GM12801 (cell line): Measurements from ENCODE around the gene DEFB113.

Experiments used
- TF ChIP-seq, protein P1 (sequence below): IDR thresholded peaks from one replicate; pipeline ENCODE4 v1.5.1; 2011; ENCODE audit warnings: control low read depth; ENCODE audit not compliant: insufficient read length; ENCODE audit errors: extremely low read depth

Gene DEFB113, protein sequence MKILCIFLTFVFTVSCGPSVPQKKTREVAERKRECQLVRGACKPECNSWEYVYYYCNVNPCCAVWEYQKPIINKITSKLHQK

GRCh38 chr6:49969605-49970004 lies at the start of gene DEFB113:
TSS of gene DEFB113 (minus strand) at chr6:49969625. CDS start at chr6:49969625, 0 bp downstream.
- TF ChIP-seq, protein P1, sequence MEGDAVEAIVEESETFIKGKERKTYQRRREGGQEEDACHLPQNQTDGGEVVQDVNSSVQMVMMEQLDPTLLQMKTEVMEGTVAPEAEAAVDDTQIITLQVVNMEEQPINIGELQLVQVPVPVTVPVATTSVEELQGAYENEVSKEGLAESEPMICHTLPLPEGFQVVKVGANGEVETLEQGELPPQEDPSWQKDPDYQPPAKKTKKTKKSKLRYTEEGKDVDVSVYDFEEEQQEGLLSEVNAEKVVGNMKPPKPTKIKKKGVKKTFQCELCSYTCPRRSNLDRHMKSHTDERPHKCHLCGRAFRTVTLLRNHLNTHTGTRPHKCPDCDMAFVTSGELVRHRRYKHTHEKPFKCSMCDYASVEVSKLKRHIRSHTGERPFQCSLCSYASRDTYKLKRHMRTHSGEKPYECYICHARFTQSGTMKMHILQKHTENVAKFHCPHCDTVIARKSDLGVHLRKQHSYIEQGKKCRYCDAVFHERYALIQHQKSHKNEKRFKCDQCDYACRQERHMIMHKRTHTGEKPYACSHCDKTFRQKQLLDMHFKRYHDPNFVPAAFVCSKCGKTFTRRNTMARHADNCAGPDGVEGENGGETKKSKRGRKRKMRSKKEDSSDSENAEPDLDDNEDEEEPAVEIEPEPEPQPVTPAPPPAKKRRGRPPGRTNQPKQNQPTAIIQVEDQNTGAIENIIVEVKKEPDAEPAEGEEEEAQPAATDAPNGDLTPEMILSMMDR: no peak

- TF ChIP-seq, protein P1: no peak
These were observed 38.4 kb upstream of the DEFB113 start for GRCh38 chr6:50007819-50008218.

- TF ChIP-seq, protein P1: no peak
These were observed 33.7 kb upstream of the DEFB113 start for GRCh38 chr6:50003139-50003538.

DNA sequence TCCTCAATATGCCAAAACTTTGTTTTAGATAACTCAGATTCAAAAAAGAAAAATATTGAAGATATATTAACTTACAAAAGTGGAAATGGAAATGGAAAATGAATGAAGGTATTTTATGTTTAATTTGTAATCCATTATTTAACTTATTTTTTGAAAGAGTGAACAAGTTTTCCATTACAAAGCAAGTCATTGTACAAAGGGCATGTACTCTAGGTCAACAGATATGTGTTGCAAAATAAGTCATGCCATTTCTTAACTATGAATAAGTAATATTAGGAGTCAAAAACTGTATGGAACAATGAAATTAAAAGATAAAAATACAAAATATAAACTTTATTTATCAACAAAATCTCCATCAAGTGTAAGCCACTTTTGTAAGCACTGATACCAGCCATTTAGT lies 25.9 kb upstream of the DEFB113 start:
- TF ChIP-seq, protein P1: no peak

DNA sequence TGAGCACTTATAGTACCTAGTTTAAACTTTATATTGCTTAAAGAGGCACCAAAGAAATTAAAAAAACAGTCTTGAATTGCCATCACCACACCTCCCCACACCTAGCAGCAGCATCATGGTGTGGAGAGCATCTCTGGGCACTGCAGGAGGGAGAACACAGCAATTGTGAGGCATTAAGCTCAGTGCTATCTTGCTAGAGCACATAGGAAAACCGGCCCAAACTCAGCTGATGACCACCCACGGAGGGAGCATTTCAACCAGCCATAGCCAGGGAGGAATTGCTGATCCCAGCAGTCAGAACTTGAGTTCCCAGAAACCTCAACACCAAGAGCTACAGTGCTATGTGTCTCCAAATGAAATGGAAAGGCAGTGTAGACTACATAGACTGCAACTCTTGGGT lies 19.5 kb upstream of the DEFB113 start:
- TF ChIP-seq, protein P1: no peak

DNA sequence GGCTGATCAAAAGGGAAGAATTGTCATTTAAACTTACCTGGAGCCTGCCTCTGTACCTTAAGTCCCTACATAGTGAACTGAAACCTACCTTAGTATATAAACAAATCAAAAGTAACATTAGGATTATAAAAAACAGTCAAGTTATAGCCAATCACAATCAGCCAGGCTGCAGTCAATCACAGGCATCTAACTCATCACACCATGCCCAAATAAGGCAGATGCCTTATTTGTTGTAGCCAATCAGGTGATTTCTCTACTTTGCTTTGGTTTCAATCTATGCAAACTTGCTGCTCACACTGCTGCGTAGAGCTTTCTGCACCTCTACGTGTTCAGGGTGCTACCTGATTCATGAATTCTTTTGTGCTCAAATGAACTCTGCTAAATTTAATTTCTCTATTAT lies 18.3 kb upstream of the DEFB113 start:
- TF ChIP-seq, protein P1: no peak

DNA sequence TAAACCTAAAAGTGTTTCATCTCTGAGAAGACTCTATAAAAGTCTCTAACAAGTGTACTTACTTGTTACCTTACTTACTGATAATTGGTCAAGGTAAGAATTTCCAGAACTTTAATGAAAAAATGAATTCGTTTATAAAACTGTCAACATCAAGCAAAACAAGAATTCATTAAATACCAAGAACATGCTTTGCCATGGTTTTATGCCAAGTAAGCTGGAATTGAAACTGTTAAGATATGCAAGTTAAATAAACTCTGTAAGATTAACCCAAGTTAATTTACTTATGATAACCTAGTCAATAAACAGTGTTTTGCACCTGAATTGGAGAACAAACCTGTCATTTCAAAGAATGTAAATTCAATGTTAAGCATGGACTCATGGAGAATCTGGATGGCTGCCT lies 17.1 kb upstream of the DEFB113 start:
- TF ChIP-seq, protein P1: no peak
